Liver (tissue), 9 donors: ENCODE data around the gene MISP3. TPM values are rescaled to one million over a fixed set of nuclear protein-coding genes. Genes with fewer than 3 reads are reported as not detected.
A peak's percentile ranks its signal among the peaks of the same experiment; 100 is the strongest.

Experiments
- DNase-seq: peaks from one replicate; pipeline ENCODE4 v3.0.0-alpha.2; 2017; ENCODE audit warnings: low spot score
- H3K27ac ChIP-seq, 2 donors: one replicate each; pipeline ENCODE4 v1.7.0; 2013; ENCODE audit warnings: inconsistent platforms in 2 of 2, low read length in 2 of 2, control low read depth in 1 of 2, low read depth in 1 of 2, mild to moderate bottlenecking in 1 of 2
- H3K27me3 ChIP-seq, 4 donors: one replicate each; pipeline versions ENCODE4 v1.6.1 to v1.7.0; 2013; ENCODE audit warnings: low read length in 3 of 4, inconsistent platforms in 1 of 4, mild to moderate bottlenecking in 1 of 4, moderate library complexity in 1 of 4; ENCODE audit not compliant: control insufficient read depth in 4 of 4, insufficient read depth in 4 of 4
- H3K36me3 ChIP-seq, 4 donors: one replicate each; pipeline versions ENCODE4 v1.6.1 to v1.7.0; 2013; ENCODE audit warnings: low read length in 3 of 4, mild to moderate bottlenecking in 3 of 4, low read depth in 1 of 4, moderate library complexity in 1 of 4; ENCODE audit not compliant: control insufficient read depth in 4 of 4, insufficient read depth in 3 of 4
- H3K4me1 ChIP-seq, 4 donors: one replicate each; pipeline versions ENCODE4 v1.6.1 to v1.7.0; 2013; ENCODE audit warnings: low read length in 3 of 4, mild to moderate bottlenecking in 3 of 4, moderate library complexity in 1 of 4; ENCODE audit not compliant: control insufficient read depth in 4 of 4, insufficient read depth in 4 of 4
- H3K4me3 ChIP-seq, 3 donors: one replicate each; pipeline versions ENCODE4 v1.6.1 to v1.7.0; 2013; ENCODE audit warnings: low read length in 3 of 3, control low read depth in 1 of 3, low read depth in 1 of 3, mild to moderate bottlenecking in 1 of 3
- H3K9ac ChIP-seq, 2 donors: one replicate each; pipeline ENCODE4 v1.7.0; 2013; ENCODE audit warnings: low read length in 2 of 2, mild to moderate bottlenecking in 2 of 2, moderate library complexity in 2 of 2, control low read depth in 1 of 2, low read depth in 1 of 2
- H3K9me3 ChIP-seq, 4 donors: one replicate each; pipeline versions ENCODE4 v1.6.1 to v1.7.0; 2013; ENCODE audit warnings: low read length in 3 of 4; ENCODE audit not compliant: control insufficient read depth in 4 of 4
- EGR1 ChIP-seq, 2 donors: IDR thresholded peaks; 2 replicates each; pipeline ENCODE4 v1.6.1; 2016 to 2018; ENCODE audit warnings: antibody characterized with exemption in 2 of 2, low read depth in 2 of 2
- FOXA1 ChIP-seq: IDR thresholded peaks from 2 replicates; pipeline ENCODE4 v1.6.1; 2016; ENCODE audit warnings: antibody characterized with exemption
- FOXA2 ChIP-seq: IDR thresholded peaks from 2 replicates; pipeline ENCODE4 v1.6.1; 2016; ENCODE audit warnings: antibody characterized with exemption
- HNF4A ChIP-seq, 2 donors: conservative IDR thresholded peaks; 2 replicates each; pipeline ENCODE4 v1.6.1; 2016; ENCODE audit warnings: antibody characterized with exemption in 2 of 2, mild to moderate bottlenecking in 2 of 2
- JUND ChIP-seq, 2 donors: IDR thresholded peaks; 2 replicates each; pipeline ENCODE4 v1.6.1; 2016; ENCODE audit warnings: antibody characterized with exemption in 2 of 2
- NR2F2 ChIP-seq: IDR thresholded peaks from 2 replicates; pipeline ENCODE4 v1.6.1; 2016; ENCODE audit warnings: antibody characterized with exemption
- RAD21 ChIP-seq, 2 donors: IDR thresholded peaks; 2 replicates each; pipeline ENCODE4 v1.6.1; 2016; ENCODE audit warnings: antibody characterized with exemption in 2 of 2, mild to moderate bottlenecking in 2 of 2
- RXRA ChIP-seq, 2 donors: IDR thresholded peaks; 2 replicates each; pipeline ENCODE4 v1.6.1; 2017 to 2018; ENCODE audit warnings: antibody characterized with exemption in 2 of 2, mild to moderate bottlenecking in 1 of 2
- SP1 ChIP-seq: IDR thresholded peaks from 2 replicates; pipeline ENCODE4 v1.6.1; 2018; ENCODE audit warnings: antibody characterized with exemption, mild to moderate bottlenecking
- TAF1 ChIP-seq: conservative IDR thresholded peaks from 2 replicates; pipeline ENCODE4 v1.6.1; 2016; ENCODE audit warnings: antibody characterized with exemption, mild to moderate bottlenecking
- YY1 ChIP-seq: IDR thresholded peaks from 2 replicates; pipeline ENCODE4 v1.6.1; 2016; ENCODE audit warnings: antibody characterized with exemption, mild to moderate bottlenecking
- WGBS: extraction: QIAGEN DNeasy Blood & Tissue Kit; methylation state at CpG from one replicate; pipeline ENCODE4 v1.1.7; 2013; 5-methylcytosine and 5-hydroxymethylcytosine counted together
- polyA plus RNA-seq, 2 donors: library from polyadenylated mRNA; stranded (reverse) in 1 of 2; unstranded in 1 of 2; fragments of 200-250 nt in 1 of 2; fragments of >200 nt in 1 of 2; fragmentation: Nextera tagmentation in 1 of 2; extraction: Ambion mirVana in 1 of 2; gene quantifications; one replicate each; pipeline versions ENCODE4 v1.2.1 to v1.2.3, GENCODE V29; 2013 to 2015
- total RNA-seq, 2 donors: library from RNA; depleted of rRNA; stranded (reverse); fragments of >200 nt; gene quantifications; one replicate each; pipeline ENCODE4 v1.2.3, GENCODE V29; 2014
- TF ChIP-seq, protein P1 (sequence below): IDR thresholded peaks from 2 replicates; pipeline ENCODE4 v1.6.1; 2016; ENCODE audit warnings: antibody characterized with exemption
- TF ChIP-seq, protein P2 (sequence below): IDR thresholded peaks from 2 replicates; pipeline ENCODE4 v1.6.1; 2016; ENCODE audit warnings: antibody characterized with exemption
- TF ChIP-seq, protein P3 (sequence below): IDR thresholded peaks from 2 replicates; pipeline ENCODE4 v1.6.1; 2016; ENCODE audit warnings: antibody characterized with exemption
- donor health status: healthy.
- donor health status: healthy.
- donor health status: healthy.
- donor health status: healthy.
- donor health status: healthy.

Gene MISP3
- total and polyA plus RNA-seq, 4 donors, result 0.28 to 3.9 (median 2.8) TPM

DNA sequence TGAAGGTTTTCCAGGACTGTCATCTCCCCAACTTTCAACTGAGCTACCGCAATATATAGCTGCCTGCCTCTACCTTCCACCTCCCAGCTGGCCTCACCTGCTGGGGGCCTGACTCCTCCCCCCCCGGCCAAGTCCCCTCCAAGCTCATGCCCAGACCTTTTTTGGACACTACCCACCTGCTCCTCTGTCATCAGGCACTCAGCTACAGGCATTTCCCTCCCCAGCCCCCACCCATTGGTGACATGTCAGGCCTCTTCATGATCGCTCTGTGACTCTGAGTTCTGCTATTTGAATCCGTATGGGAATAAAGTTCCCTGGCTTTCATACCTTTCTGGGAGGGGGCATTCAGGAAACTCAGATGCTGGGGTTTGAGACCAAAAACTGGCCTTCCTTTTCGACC is 43.2 kb downstream of the MISP3 start:
- Histone ChIP-seq H3K36me3 (no peaks in the 10 kb centered on the region), H3K9me3 (no peaks in the 10 kb centered on the region), H3K27me3 (no peaks in the 10 kb centered on the region), H3K9ac (no peak overlapping the region), H3K4me1 (peaks cover 15 to 68% (median 59%) of the 10 kb centered on the region in 4 donors), H3K27ac (peak overlapping the region; percentile 55 to 56), H3K4me3 (no peak overlapping the region)
- WGBS, result 88% methylated on average over 5 of the region's 5 CpGs
- DNase-seq, result no peak
- TF ChIP-seq YY1, result no peak
- TF ChIP-seq, protein P1, sequence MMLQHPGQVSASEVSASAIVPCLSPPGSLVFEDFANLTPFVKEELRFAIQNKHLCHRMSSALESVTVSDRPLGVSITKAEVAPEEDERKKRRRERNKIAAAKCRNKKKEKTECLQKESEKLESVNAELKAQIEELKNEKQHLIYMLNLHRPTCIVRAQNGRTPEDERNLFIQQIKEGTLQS, result no peak
- no peak for TF ChIP-seq FOXA1
- TF ChIP-seq, protein P2, sequence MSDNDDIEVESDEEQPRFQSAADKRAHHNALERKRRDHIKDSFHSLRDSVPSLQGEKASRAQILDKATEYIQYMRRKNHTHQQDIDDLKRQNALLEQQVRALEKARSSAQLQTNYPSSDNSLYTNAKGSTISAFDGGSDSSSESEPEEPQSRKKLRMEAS, result no peak
- TF ChIP-seq HNF4A (conservative IDR thresholded peaks at IDR 0.05), result no peak
- no peak for TF ChIP-seq FOXA2
- TF ChIP-seq JUND (IDR thresholded peaks at IDR 0.05), result no peak
- no peak for TF ChIP-seq NR2F2
- no peak for TF ChIP-seq RXRA (IDR thresholded peaks at IDR 0.05)
- TF ChIP-seq EGR1 (IDR thresholded peaks at IDR 0.05; ENCODE audit: low read depth in 2 of 2), result no peak
- TF ChIP-seq TAF1, result no peak

DNA sequence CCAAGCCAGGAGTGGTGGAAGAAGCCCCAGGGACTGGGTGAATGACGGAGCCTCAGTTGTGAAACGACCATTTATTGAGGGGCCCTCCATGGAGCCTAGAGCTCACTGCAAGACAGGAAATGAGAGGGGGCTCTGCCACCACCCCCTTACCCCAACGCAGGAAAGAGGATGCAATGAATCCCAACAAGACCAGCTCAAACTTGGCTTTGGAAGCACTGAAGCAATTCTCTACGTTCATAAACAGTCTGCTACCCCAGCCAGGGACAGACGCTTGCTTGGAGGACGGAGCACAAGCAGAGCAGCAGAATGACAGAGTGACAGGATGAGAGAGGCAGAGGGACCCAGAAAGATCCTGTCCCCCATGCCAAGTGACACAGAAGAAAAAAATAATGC is 43.9 kb downstream of the MISP3 start:
- H3K4me1 ChIP-seq, result peaks cover 13 to 67% (median 58%) of the 10 kb centered on the region in 4 donors
- no peaks in the 10 kb centered on the region for H3K9me3 ChIP-seq
- DNase-seq, result no peak
- H3K9ac ChIP-seq, result peak overlapping the region in 1 of 2 donors; percentile 53
- no peaks in the 10 kb centered on the region for H3K36me3 ChIP-seq
- 16% methylated on average over 6 of the region's 6 CpGs for WGBS
- TF ChIP-seq, protein P3, sequence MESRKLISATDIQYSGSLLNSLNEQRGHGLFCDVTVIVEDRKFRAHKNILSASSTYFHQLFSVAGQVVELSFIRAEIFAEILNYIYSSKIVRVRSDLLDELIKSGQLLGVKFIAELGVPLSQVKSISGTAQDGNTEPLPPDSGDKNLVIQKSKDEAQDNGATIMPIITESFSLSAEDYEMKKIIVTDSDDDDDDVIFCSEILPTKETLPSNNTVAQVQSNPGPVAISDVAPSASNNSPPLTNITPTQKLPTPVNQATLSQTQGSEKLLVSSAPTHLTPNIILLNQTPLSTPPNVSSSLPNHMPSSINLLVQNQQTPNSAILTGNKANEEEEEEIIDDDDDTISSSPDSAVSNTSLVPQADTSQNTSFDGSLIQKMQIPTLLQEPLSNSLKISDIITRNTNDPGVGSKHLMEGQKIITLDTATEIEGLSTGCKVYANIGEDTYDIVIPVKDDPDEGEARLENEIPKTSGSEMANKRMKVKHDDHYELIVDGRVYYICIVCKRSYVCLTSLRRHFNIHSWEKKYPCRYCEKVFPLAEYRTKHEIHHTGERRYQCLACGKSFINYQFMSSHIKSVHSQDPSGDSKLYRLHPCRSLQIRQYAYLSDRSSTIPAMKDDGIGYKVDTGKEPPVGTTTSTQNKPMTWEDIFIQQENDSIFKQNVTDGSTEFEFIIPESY, result no peak
- TF ChIP-seq JUND (IDR thresholded peaks at IDR 0.05), result no peak
- TF ChIP-seq SP1, result no peak
- TF ChIP-seq, protein P1, result no peak
- TF ChIP-seq FOXA2, result no peak
- peak overlapping the region in 2 of 3 donors; percentile 88 to 90 for H3K4me3 ChIP-seq
- H3K27ac ChIP-seq, result peak overlapping the region; percentile 23 to 66
- H3K27me3 ChIP-seq, result no peaks in the 10 kb centered on the region

DNA sequence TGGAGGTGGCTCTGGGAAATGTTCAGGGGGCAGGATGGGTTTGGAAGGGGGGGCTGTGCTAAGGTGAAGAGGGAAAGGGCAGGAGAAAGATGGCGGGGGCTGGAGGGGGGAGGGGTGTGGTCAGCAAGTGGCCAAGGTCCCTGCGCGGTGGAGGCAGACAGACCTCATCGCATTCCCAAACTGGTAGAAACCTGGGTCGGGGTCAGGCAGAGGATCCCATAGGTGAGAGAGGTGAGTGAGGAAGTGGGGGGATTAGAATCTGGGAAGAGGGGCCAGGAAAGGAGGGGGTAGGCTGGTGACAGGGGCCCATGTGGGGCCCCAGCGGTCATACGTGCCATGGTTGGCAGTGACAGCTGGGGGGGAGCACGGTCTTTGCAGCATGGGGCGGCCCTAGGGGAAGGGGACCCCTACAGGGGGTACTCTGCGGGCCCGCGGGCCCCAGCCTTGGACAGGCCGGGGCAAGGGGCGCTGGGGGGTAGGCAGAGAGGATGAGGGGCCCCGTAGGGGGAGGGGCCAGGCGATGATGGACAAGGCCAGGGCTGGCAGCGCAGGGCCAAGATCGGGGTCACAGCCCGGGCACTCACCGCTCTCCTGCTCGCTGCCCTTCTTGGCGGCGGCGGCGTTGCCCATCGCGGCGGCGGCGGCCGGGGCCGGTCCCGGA is 44.5 kb downstream of the MISP3 start:
- under 1% methylated on average over 33 of the region's 33 CpGs for WGBS
- H3K27ac ChIP-seq, result peak overlapping the region; percentile 23 to 66

More for the DNA sequence above, 44.5 kb downstream of the MISP3 start:
- no peak for DNase-seq
- H3K36me3 ChIP-seq, result no peaks in the 10 kb centered on the region
- no peaks in the 10 kb centered on the region for H3K27me3 ChIP-seq
- no peak for TF ChIP-seq EGR1 (IDR thresholded peaks at IDR 0.05; ENCODE audit: low read depth in 2 of 2)
- no peak for TF ChIP-seq RAD21 (IDR thresholded peaks at IDR 0.05)
- peak overlapping the region; percentile 62 to 90 (median 88) for H3K4me3 ChIP-seq
- no peaks in the 10 kb centered on the region for H3K9me3 ChIP-seq
- peaks cover 13 to 63% (median 55%) of the 10 kb centered on the region in 4 donors for H3K4me1 ChIP-seq
- peak overlapping the region; percentile 38 to 62 for H3K9ac ChIP-seq
